Osteoblast (primary cell): ENCODE measurements around the gene SARDH. TPM values are rescaled to one million over a fixed set of nuclear protein-coding genes. Genes with fewer than 3 reads are reported as not detected.

Source experiments
- DNase-seq: peaks from one replicate; pipeline ENCODE4 v3.0.0; 2011; ENCODE audit warnings: low spot score, mixed read lengths; ENCODE audit not compliant: insufficient read length; ENCODE audit errors: missing footprints
- H2AFZ ChIP-seq: 2 replicates; pipeline ENCODE4 v1.6.0; 2011; ENCODE audit warnings: mild to moderate bottlenecking, low read length
- H3K27ac ChIP-seq: 2 replicates; pipeline ENCODE4 v1.5.1; 2011; ENCODE audit warnings: mild to moderate bottlenecking, low read depth, low read length, moderate library complexity
- H3K27me3 ChIP-seq: 2 replicates; pipeline ENCODE4 v1.6.0; 2012; ENCODE audit warnings: mild to moderate bottlenecking, control low read depth, inconsistent platforms, low read length, moderate library complexity; ENCODE audit not compliant: insufficient read depth
- H3K36me3 ChIP-seq: 2 replicates; pipeline ENCODE4 v1.5.1; 2011; ENCODE audit warnings: mild to moderate bottlenecking, low read length, control low read depth, moderate library complexity; ENCODE audit not compliant: insufficient read depth
- H3K4me1 ChIP-seq: 2 replicates; pipeline ENCODE4 v1.5.1; 2011; ENCODE audit warnings: mild to moderate bottlenecking, low read length, control low read depth, moderate library complexity; ENCODE audit not compliant: insufficient read depth
- H3K4me2 ChIP-seq: 2 replicates; pipeline ENCODE4 v1.6.0; 2011; ENCODE audit warnings: mild to moderate bottlenecking, low read length; ENCODE audit not compliant: insufficient read depth
- H3K4me3 ChIP-seq: fragments of 200-600 bp; sonication (generic); 3 replicates; pipeline ENCODE4 v1.5.1; 2012; ENCODE audit warnings: mild to moderate bottlenecking, low read length, inconsistent platforms; ENCODE audit not compliant: insufficient read depth
- H3K79me2 ChIP-seq: 2 replicates; pipeline ENCODE4 v1.6.0; 2012; ENCODE audit warnings: mild to moderate bottlenecking, low read length, control low read depth, inconsistent platforms; ENCODE audit not compliant: insufficient read depth
- H3K9me3 ChIP-seq: 2 replicates; pipeline ENCODE4 v1.5.1; 2011; ENCODE audit warnings: low read depth, low read length, control low read depth
- H4K20me1 ChIP-seq: 2 replicates; pipeline ENCODE4 v1.6.0; 2012; ENCODE audit warnings: mild to moderate bottlenecking, low read length, control low read depth; ENCODE audit not compliant: insufficient read depth
- CTCF ChIP-seq: IDR thresholded peaks from 2 replicates; pipeline ENCODE4 v1.5.1; 2011; ENCODE audit warnings: mild to moderate bottlenecking, low read depth, low read length, moderate library complexity; ENCODE audit errors: extremely low read depth
- total RNA-seq: library from RNA; depleted of rRNA; stranded (reverse); fragments of >200 nt; gene quantifications from 2 replicates; pipeline ENCODE4 v1.2.3, GENCODE V29; 2012

SARDH gene
- total RNA-seq, 1 donor: 5.4 TPM

- Histone ChIP-seq H3K9me3 (no peaks in the 10 kb centered on the region), H3K4me1 (no peaks in the 10 kb centered on the region), H3K36me3 (peaks cover 39% of the 10 kb centered on the region), H3K4me3 (no peak overlapping the region), H3K27ac (no peak overlapping the region), H3K4me2 (no peak overlapping the region), H4K20me1 (peaks cover 4% of the 10 kb centered on the region), H3K79me2 (no peaks in the 10 kb centered on the region), H3K27me3 (no peaks in the 10 kb centered on the region), H2AFZ (no peak overlapping the region)
- DNase-seq: no peak
- no peak for TF ChIP-seq CTCF
Observed at GRCh38 chr9:133777068-133777791, 39.1 kb upstream of the SARDH start.

- Histone ChIP-seq H3K4me1 (no peaks in the 10 kb centered on the region), H4K20me1 (peaks cover 4% of the 10 kb centered on the region), H3K27me3 (no peaks in the 10 kb centered on the region), H3K36me3 (peaks cover 39% of the 10 kb centered on the region), H3K79me2 (no peaks in the 10 kb centered on the region), H3K4me2 (no peak overlapping the region), H3K9me3 (no peaks in the 10 kb centered on the region), H3K4me3 (no peak overlapping the region), H2AFZ (no peak overlapping the region), H3K27ac (no peak overlapping the region)
- DNase-seq: peak; percentile 78
- no peak for TF ChIP-seq CTCF
Observed at GRCh38 chr9:133775951-133776905, 38.1 kb upstream of the SARDH start.

GRCh38 chr9:133775291-133775690, 37.1 kb upstream of the SARDH start:
- H3K27ac ChIP-seq: no peak overlapping the region
- no peak for TF ChIP-seq CTCF
- H3K27me3 ChIP-seq: no peaks in the 10 kb centered on the region
- no peaks in the 10 kb centered on the region for H3K4me1 ChIP-seq
- H2AFZ ChIP-seq: no peak overlapping the region
- H3K36me3 ChIP-seq: peaks cover 37% of the 10 kb centered on the region
- no peak overlapping the region for H3K4me2 ChIP-seq
- no peaks in the 10 kb centered on the region for H3K79me2 ChIP-seq
- H4K20me1 ChIP-seq: no peaks in the 10 kb centered on the region
- no peak overlapping the region for H3K4me3 ChIP-seq
- DNase-seq: peak; percentile 25
- H3K9me3 ChIP-seq: no peaks in the 10 kb centered on the region

- DNase-seq: peak; percentile 77
- Histone ChIP-seq H3K79me2 (no peaks in the 10 kb centered on the region), H3K27ac (no peak overlapping the region), H3K4me2 (no peak overlapping the region), H2AFZ (no peak overlapping the region), H3K36me3 (peaks cover 39% of the 10 kb centered on the region), H3K4me3 (no peak overlapping the region), H3K27me3 (no peaks in the 10 kb centered on the region), H3K9me3 (no peaks in the 10 kb centered on the region), H4K20me1 (no peaks in the 10 kb centered on the region), H3K4me1 (no peaks in the 10 kb centered on the region)
- TF ChIP-seq CTCF: no peak
Observed at GRCh38 chr9:133774799-133775198, 36.6 kb upstream of the SARDH start.
